IMR-90 (cell line): ENCODE results near the gene GPSM1. TPM values are rescaled to one million over a fixed set of nuclear protein-coding genes. Genes with fewer than 3 reads are reported as not detected.
A peak's percentile ranks its signal among the peaks of the same experiment; 100 is the strongest.

Source experiments
- ATAC-seq: fragments of 200-7000 bp; cut with Tn5 transposase; 2 replicates; pipeline ENCODE4 v1.9.1; 2020; ENCODE audit warnings: low read depth, mild to moderate bottlenecking, moderate library complexity
- BruUV-seq: library from RNA; stranded (reverse); fragments of 400-500 nt; replicated peaks from 2 replicates; lab custom pipeline; 2021; lab: Mats Ljungman, UMichigan
- CTCF ChIA-PET: fragments of 300-600 bp; formaldehyde crosslinking; extraction: SDS; loops from one replicate; lab custom pipeline; 2021; ENCODE audit warnings: antibody characterized with exemption; lab: Yijun Ruan, JAX
- POLR2A ChIA-PET: fragments of 300-600 bp; sonication (Branson Sonifier 250); formaldehyde crosslinking; loops from one replicate; lab custom pipeline; 2022; ENCODE audit warnings: antibody characterized with exemption; ENCODE audit not compliant: unreplicated experiment; lab: Charles Lee
- DNase-seq: peaks from one replicate; pipeline ENCODE4 v3.0.0; 2013
- H2AFZ ChIP-seq: replicated peaks from 2 replicates; pipeline ENCODE3; 2013; ENCODE audit warnings: low read length, mild to moderate bottlenecking; ENCODE audit not compliant: poor library complexity
- H2AK5ac ChIP-seq: 2 replicates; pipeline ENCODE4 v1.6.1; 2013; ENCODE audit warnings: low read depth, low read length, inconsistent platforms
- H2AK9ac ChIP-seq: replicated peaks from 2 replicates; pipeline ENCODE3; 2013; ENCODE audit warnings: mild to moderate bottlenecking, low read depth, low read length, moderate library complexity; ENCODE audit not compliant: poor library complexity
- H2BK120ac ChIP-seq: 2 replicates; pipeline ENCODE4 v1.6.1; 2013; ENCODE audit warnings: low read depth, low read length, inconsistent platforms
- H2BK15ac ChIP-seq: 3 replicates; pipeline ENCODE4 v1.6.1; 2013; ENCODE audit warnings: low read depth, low read length, inconsistent platforms
- H2BK20ac ChIP-seq: 2 replicates; pipeline ENCODE4 v1.6.1; 2013; ENCODE audit warnings: low read depth, mild to moderate bottlenecking, inconsistent platforms, low read length, moderate library complexity
- H2BK5ac ChIP-seq: 2 replicates; pipeline ENCODE4 v1.6.1; 2013; ENCODE audit warnings: mild to moderate bottlenecking, low read depth, low read length, inconsistent platforms; ENCODE audit not compliant: poor library complexity, severe bottlenecking
- H3K14ac ChIP-seq: replicated peaks from 2 replicates; pipeline ENCODE4 v1.6.1; 2013; ENCODE audit warnings: low read depth, low read length, inconsistent platforms
- H3K18ac ChIP-seq: 2 replicates; pipeline ENCODE4 v1.6.1; 2013; ENCODE audit warnings: low read depth, low read length, control low read depth
- H3K23ac ChIP-seq: 2 replicates; pipeline ENCODE4 v1.6.1; 2013; ENCODE audit warnings: low read depth, low read length, inconsistent platforms
- H3K27ac ChIP-seq: 2 replicates; pipeline ENCODE4 v1.5.1; 2013; ENCODE audit warnings: mild to moderate bottlenecking, control low read depth, low read length; ENCODE audit not compliant: insufficient read depth
- H3K27me3 ChIP-seq: 2 replicates; pipeline ENCODE4 v1.6.1; 2013; ENCODE audit warnings: low read length; ENCODE audit not compliant: control insufficient read depth, insufficient read depth
- H3K36me3 ChIP-seq: 2 replicates; pipeline ENCODE4 v1.6.1; 2013; ENCODE audit warnings: low read length, mixed read lengths; ENCODE audit not compliant: control insufficient read depth, insufficient read depth
- H3K4ac ChIP-seq: 2 replicates; pipeline ENCODE4 v1.6.1; 2013; ENCODE audit warnings: low read depth, low read length, inconsistent platforms
- H3K4me1 ChIP-seq: 2 replicates; pipeline ENCODE4 v1.6.1; 2013; ENCODE audit warnings: low read length, mixed read lengths; ENCODE audit not compliant: control insufficient read depth, insufficient read depth
- H3K4me2 ChIP-seq: 2 replicates; pipeline ENCODE4 v1.6.1; 2013; ENCODE audit warnings: low read depth, mild to moderate bottlenecking, control low read depth, low read length, moderate library complexity
- H3K4me3 ChIP-seq: 2 replicates; pipeline ENCODE4 v1.5.1; 2013; ENCODE audit warnings: low read depth, mild to moderate bottlenecking, control low read depth, low read length, moderate library complexity; ENCODE audit not compliant: insufficient read depth
- H3K56ac ChIP-seq: 2 replicates; pipeline ENCODE4 v1.6.1; 2013; ENCODE audit warnings: low read length, inconsistent platforms; ENCODE audit not compliant: insufficient read depth; ENCODE audit errors: extremely low read depth
- H3K79me1 ChIP-seq, 2 experiments: 2 replicates each; pipeline ENCODE4 v1.6.1; 2013; ENCODE audit warnings: low read length in 2 of 2, inconsistent platforms in 1 of 2, low read depth in 1 of 2
- H3K9ac ChIP-seq: 2 replicates; pipeline ENCODE4 v1.6.1; 2013; ENCODE audit warnings: low read depth, low read length, control low read depth
- H3K9me1 ChIP-seq: 2 replicates; pipeline ENCODE4 v1.6.1; 2013; ENCODE audit warnings: low read length, inconsistent platforms; ENCODE audit not compliant: insufficient read depth
- H3K9me3 ChIP-seq: 2 replicates; pipeline ENCODE4 v1.6.1; 2013; ENCODE audit warnings: low read length; ENCODE audit not compliant: control insufficient read depth, insufficient read depth
- H4K20me1 ChIP-seq: 2 replicates; pipeline ENCODE4 v1.6.1; 2013; ENCODE audit warnings: low read length, inconsistent platforms; ENCODE audit not compliant: insufficient read depth
- H4K5ac ChIP-seq: 2 replicates; pipeline ENCODE4 v1.6.1; 2013; ENCODE audit warnings: mild to moderate bottlenecking, low read depth, low read length, control low read depth
- H4K8ac ChIP-seq, 2 experiments: 2 replicates each; pipeline ENCODE4 v1.6.1; 2013; ENCODE audit warnings: low read depth in 2 of 2, low read length in 2 of 2, control low read depth in 1 of 2, inconsistent platforms in 1 of 2
- H4K91ac ChIP-seq: 2 replicates; pipeline ENCODE4 v1.6.1; 2013; ENCODE audit warnings: low read depth, low read length, inconsistent platforms; ENCODE audit not compliant: insufficient read depth
- CHD1 ChIP-seq: IDR thresholded peaks from 2 replicates; pipeline ENCODE4 v1.6.1; 2012; ENCODE audit warnings: low read depth, low read length, improper control_type of control experiment
- CTCF ChIP-seq: conservative IDR thresholded peaks from 2 replicates; pipeline ENCODE4 v1.5.1; 2012; ENCODE audit warnings: mild to moderate bottlenecking, low read depth, low read length, improper control_type of control experiment
- FOS ChIP-seq: fragments of 150-350 bp; IDR thresholded peaks from 2 replicates; pipeline ENCODE4 v1.6.1; 2016; ENCODE audit warnings: low read depth, low read length
- MAZ ChIP-seq: IDR thresholded peaks from 2 replicates; pipeline ENCODE4 v1.6.1; 2012; ENCODE audit warnings: low read depth, mild to moderate bottlenecking, low read length, improper control_type of control experiment, moderate library complexity, borderline replicate concordance
- RAD21 ChIP-seq: IDR thresholded peaks from 2 replicates; pipeline ENCODE4 v1.6.1; 2012; ENCODE audit warnings: low read length, improper control_type of control experiment
- RCOR1 ChIP-seq: IDR thresholded peaks from 2 replicates; pipeline ENCODE4 v1.6.1; 2012; ENCODE audit warnings: mild to moderate bottlenecking, low read length, improper control_type of control experiment; ENCODE audit not compliant: insufficient replicate concordance
- SMC3 ChIP-seq: fragments of 150-350 bp; IDR thresholded peaks from 2 replicates; pipeline ENCODE4 v1.6.1; 2016; ENCODE audit warnings: low read depth, mild to moderate bottlenecking, antibody characterized with exemption, low read length, moderate library complexity
- WGBS, 2 experiments: methylation state at CpG; one replicate each; pipeline versions ENCODE4 v1.1.5 to v1.1.7; 2013; ENCODE audit warnings: missing lambda C conversion rate in 2 of 2; ENCODE audit not compliant: insufficient read length in 1 of 2; ENCODE audit errors: extremely low coverage in 2 of 2; 5-methylcytosine and 5-hydroxymethylcytosine counted together
- dilution Hi-C: fragments of 300-500 bp; cut with HindIII; formaldehyde crosslinking; loops from one replicate; pipeline ENCODE4 v1.14.3; 2018; ENCODE audit warnings: low sequenced_read_pairs; ENCODE audit not compliant: unreplicated experiment
- in situ Hi-C: fragments of 300-500 bp; cut with MboI; formaldehyde crosslinking; loops from 3 replicates; pipeline ENCODE4 v1.14.3; 2019; ENCODE audit warnings: low sequenced_read_pairs, inconsistent platforms, mixed read lengths
- intact Hi-C: fragments of 100-400 bp; cut with micrococcal nuclease; formaldehyde crosslinking; loops from 2 replicates; pipeline ENCODE4 v1.10.0; 2022
- polyA plus RNA-seq, 3 experiments: library from polyadenylated mRNA; depleted of rRNA; stranded (reverse); fragments of >200 nt; gene quantifications; 2 replicates each; pipeline ENCODE4 v1.2.3, GENCODE V29; 2012; ENCODE audit warnings: low replicate concordance in 1 of 3
- total RNA-seq: library from RNA; depleted of rRNA; stranded (reverse); fragments of >200 nt; gene quantifications from 2 replicates; pipeline ENCODE4 v1.2.3, GENCODE V29; 2012

The GPSM1 gene
- total and polyA plus RNA-seq, 2 of the 4 experiments (the other 2 are of a cell fraction) = 28.7 to 71.2 TPM

DNA sequence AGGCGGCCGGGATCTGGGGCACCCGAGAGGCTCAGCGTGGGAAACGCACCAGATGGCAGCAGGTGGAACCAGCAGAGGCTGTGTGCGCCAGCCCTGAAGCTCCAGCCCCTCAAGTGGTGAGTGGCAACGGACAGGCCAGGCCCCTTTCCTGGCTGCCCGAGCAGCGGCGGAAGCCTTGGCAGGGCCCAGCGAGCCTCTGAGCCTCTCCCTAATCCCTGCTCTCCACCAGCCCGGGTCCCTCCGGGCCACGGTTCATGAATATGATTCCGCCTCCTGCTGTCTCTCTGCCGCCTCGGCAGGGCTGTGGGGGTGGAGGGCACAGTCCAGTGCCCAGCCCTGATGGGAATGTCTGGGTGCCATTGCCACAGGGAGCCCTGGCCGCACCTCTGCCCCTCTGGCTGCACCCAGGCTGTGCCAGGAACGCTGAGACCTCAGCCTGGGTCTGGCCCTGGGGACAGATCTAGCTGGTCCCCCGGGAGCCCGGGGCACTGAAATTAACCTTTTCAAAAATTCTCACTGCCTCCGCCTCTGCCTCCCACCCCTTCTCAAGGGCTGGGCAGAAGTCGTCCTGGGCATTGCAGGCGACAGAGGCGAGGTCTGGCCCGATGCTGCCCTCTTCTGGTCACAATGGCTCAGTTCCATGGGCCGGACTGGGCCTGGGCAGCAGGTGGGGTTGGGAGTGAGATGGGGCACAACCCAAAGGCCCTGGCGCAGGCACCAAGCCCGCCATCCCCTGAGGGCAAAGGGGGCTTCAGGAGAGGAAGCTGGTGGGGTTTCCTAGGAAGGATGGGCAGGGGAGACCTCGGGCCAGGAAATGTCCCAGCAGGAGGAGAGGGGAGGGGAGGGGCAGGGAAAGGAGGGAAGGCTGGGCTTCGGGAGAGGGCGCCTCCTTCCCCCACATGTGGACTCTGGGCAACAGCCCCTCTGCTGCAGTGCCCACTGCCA, 43.8 kb upstream of the GPSM1 start:
- in situ Hi-C loops (no loop called here), intact Hi-C loops (loop anchor here (1.0 kb wide), 2 partner anchors 113 to 150 kb away; no protein-coding TSS in a partner anchor), dilution Hi-C loops (no loop called here)
- H3K23ac ChIP-seq = no peak overlapping the region
- no peaks in the 10 kb centered on the region for H3K36me3 ChIP-seq
- no peak overlapping the region for H3K18ac ChIP-seq
- H2AK9ac ChIP-seq = peak overlapping the region; percentile 37
- no peak overlapping the region for H2BK120ac ChIP-seq
- no peak overlapping the region for H2BK20ac ChIP-seq
- H4K20me1 ChIP-seq = no peaks in the 10 kb centered on the region; the same call in 1 of the 2 replicates
- H3K27ac ChIP-seq = no peak overlapping the region
- no peak overlapping the region for H3K9ac ChIP-seq
- H4K91ac ChIP-seq = no peak overlapping the region
- TF ChIP-seq CTCF = peak; percentile 90
- no peak for TF ChIP-seq CHD1
- TF ChIP-seq RAD21 = peak; percentile 91
- peak; percentile 39; the same call in 1 of the 2 replicates for TF ChIP-seq MAZ
- TF ChIP-seq RCOR1 = no peak
- TF ChIP-seq SMC3 = peak; percentile 85
- no peak for TF ChIP-seq FOS
- POLR2A ChIA-PET = no interaction called here
- no peak overlapping the region for H4K5ac ChIP-seq
- BruUV-seq = no TSS peak
- no peaks in the 10 kb centered on the region for H3K4me1 ChIP-seq
- peak; percentile 52 for DNase-seq
- H3K27me3 ChIP-seq = peaks cover 26% of the 10 kb centered on the region
- ATAC-seq = peak; percentile 99
- H3K4me3 ChIP-seq = no peak overlapping the region
- H2AK5ac ChIP-seq = no peak overlapping the region
- H3K4me2 ChIP-seq = no peak overlapping the region
- H3K79me1 ChIP-seq = no peaks in the 10 kb centered on the region
- no peak overlapping the region for H2BK15ac ChIP-seq
- H4K8ac ChIP-seq = no peak overlapping the region
- no peak overlapping the region for H3K14ac ChIP-seq
- no peak overlapping the region for H2BK5ac ChIP-seq
- peaks cover 4% of the 10 kb centered on the region for H3K9me3 ChIP-seq
- H3K4ac ChIP-seq = no peak overlapping the region
- no peaks in the 10 kb centered on the region for H3K9me1 ChIP-seq
- CTCF ChIA-PET = interaction anchor here (0.7 to 0.9 kb wide), 2 partner anchors 18 to 108 kb away, joined by 3 read pairs; no protein-coding TSS in a partner anchor
- peak overlapping the region; percentile 61 for H2AFZ ChIP-seq
- no peak overlapping the region for H3K56ac ChIP-seq
- WGBS, 2 experiments = 77% methylated on average over 7 of the region's 32 CpGs; no CpG with 5 or more reads in 1 of the 2 experiments
